OCI-LY1 (cell line): ENCODE data around the gene NOX5.

Source experiments
- H2AFZ ChIP-seq: fragments of 200-600 bp; sonication (generic), shearing (Covaris generic); 2 replicates; pipeline ENCODE4 v1.6.0; 2014; ENCODE audit warnings: antibody characterized with exemption, mild to moderate bottlenecking, low read length
- H3F3A ChIP-seq: fragments of 200-600 bp; sonication (generic), shearing (Covaris generic); 2 replicates; pipeline ENCODE4 v1.6.0; 2014; ENCODE audit warnings: mild to moderate bottlenecking, antibody characterized with exemption, low read length, moderate library complexity; ENCODE audit not compliant: insufficient read depth
- H3K27ac ChIP-seq: fragments of 200-600 bp; sonication (generic); 2 replicates; pipeline ENCODE4 v1.5.1; 2014; ENCODE audit warnings: low read length, mixed run types, mild to moderate bottlenecking, low read depth; ENCODE audit not compliant: poor library complexity, severe bottlenecking
- H3K27me3 ChIP-seq: fragments of 200-600 bp; sonication (generic); 2 replicates; pipeline ENCODE4 v1.6.0; 2014; ENCODE audit warnings: antibody characterized with exemption, mild to moderate bottlenecking, low read length, moderate library complexity; ENCODE audit not compliant: insufficient read depth
- H3K36me3 ChIP-seq: fragments of 200-600 bp; sonication (generic); 2 replicates; pipeline ENCODE4 v1.6.1; 2014; ENCODE audit warnings: mild to moderate bottlenecking, antibody characterized with exemption, low read length, moderate library complexity, mixed read lengths; ENCODE audit not compliant: insufficient read depth
- H3K4me1 ChIP-seq: fragments of 200-600 bp; sonication (generic); 2 replicates; pipeline ENCODE4 v1.5.1; 2014; ENCODE audit warnings: mild to moderate bottlenecking, low read length, moderate library complexity; ENCODE audit not compliant: insufficient read depth, severe bottlenecking
- H3K4me2 ChIP-seq: fragments of 200-600 bp; sonication (generic), shearing (Covaris generic); 2 replicates; pipeline ENCODE4 v1.6.1; 2014; ENCODE audit warnings: low read length
- H3K4me3 ChIP-seq: fragments of 200-600 bp; sonication (generic); 2 replicates; pipeline ENCODE4 v1.5.1; 2014; ENCODE audit warnings: low read length, low read depth, mild to moderate bottlenecking, mixed read lengths; ENCODE audit not compliant: poor library complexity, severe bottlenecking
- H3K79me2 ChIP-seq: fragments of 200-600 bp; shearing (Covaris generic); 2 replicates; pipeline ENCODE4 v1.6.1; 2016; ENCODE audit warnings: mixed run types, low read length, mixed read lengths; ENCODE audit not compliant: insufficient read depth
- H3K9ac ChIP-seq: fragments of 200-600 bp; sonication (generic), shearing (Covaris generic); 2 replicates; pipeline ENCODE4 v1.6.1; 2014; ENCODE audit warnings: mild to moderate bottlenecking, low read length, mixed read lengths
- H3K9me2 ChIP-seq: fragments of 200-600 bp; sonication (generic), shearing (Covaris generic); 2 replicates; pipeline ENCODE4 v1.6.1; 2014; ENCODE audit warnings: low read depth, mild to moderate bottlenecking, low read length, mixed read lengths
- H3K9me3 ChIP-seq: fragments of 200-600 bp; shearing (Covaris generic); 2 replicates; pipeline ENCODE4 v1.6.1; 2014; ENCODE audit warnings: low read length, mixed read lengths
- H4K20me1 ChIP-seq: fragments of 200-600 bp; sonication (generic), shearing (Covaris generic); 2 replicates; pipeline ENCODE4 v1.6.0; 2016; ENCODE audit warnings: mild to moderate bottlenecking, low read length; ENCODE audit not compliant: insufficient read depth
- CTCF ChIP-seq: fragments of 200-600 bp; sonication (generic), shearing (Covaris generic); IDR thresholded peaks from 2 replicates; pipeline ENCODE4 v1.5.1; 2017; ENCODE audit warnings: mild to moderate bottlenecking, antibody characterized with exemption, low read length, moderate library complexity, mixed read lengths
- EZH2 ChIP-seq: fragments of 200-600 bp; sonication (generic), shearing (Covaris generic); IDR thresholded peaks from 2 replicates; pipeline ENCODE4 v1.8.0; 2017; ENCODE audit warnings: borderline replicate concordance, mixed run types, mild to moderate bottlenecking, antibody characterized with exemption, low read length, moderate library complexity, mixed read lengths

The NOX5 gene

GRCh38 chr15:69058830-69059556 lies 44.5 kb downstream of the NOX5 start:
- Histone ChIP-seq H2AFZ (no peak overlapping the region), H3K4me1 (no peaks in the 10 kb centered on the region), H3K4me2 (no peak overlapping the region), H3K9me3 (no peaks in the 10 kb centered on the region), H3K27ac (no peak overlapping the region), H3K4me3 (no peak overlapping the region), H4K20me1 (no peaks in the 10 kb centered on the region), H3K36me3 (no peaks in the 10 kb centered on the region), H3K9me2 (no peaks in the 10 kb centered on the region), H3F3A (no peaks in the 10 kb centered on the region), H3K27me3 (no peaks in the 10 kb centered on the region), H3K9ac (no peak overlapping the region), H3K79me2 (no peaks in the 10 kb centered on the region)
- peak; percentile 88 for TF ChIP-seq CTCF
- no peak for TF ChIP-seq EZH2

GRCh38 chr15:69059557-69059943 lies 45.1 kb downstream of the NOX5 start:
- Histone ChIP-seq H3K4me2 (no peak overlapping the region), H3K4me3 (no peak overlapping the region), H3K4me1 (no peaks in the 10 kb centered on the region), H3K9me3 (no peaks in the 10 kb centered on the region), H3F3A (no peaks in the 10 kb centered on the region), H3K9ac (no peak overlapping the region), H3K9me2 (no peaks in the 10 kb centered on the region), H4K20me1 (no peaks in the 10 kb centered on the region), H3K27ac (no peak overlapping the region), H3K79me2 (no peaks in the 10 kb centered on the region), H3K27me3 (no peaks in the 10 kb centered on the region), H3K36me3 (no peaks in the 10 kb centered on the region), H2AFZ (no peak overlapping the region)
- TF ChIP-seq EZH2: no peak
- no peak for TF ChIP-seq CTCF

GRCh38 chr15:69060041-69060481 lies 45.6 kb downstream of the NOX5 start:
- no peak overlapping the region for H3K27ac ChIP-seq

More at GRCh38 chr15:69060041-69060481, 45.6 kb downstream of the NOX5 start:
- Histone ChIP-seq H3K79me2 (no peaks in the 10 kb centered on the region), H3K36me3 (no peaks in the 10 kb centered on the region), H3K4me3 (no peak overlapping the region), H3K4me2 (no peak overlapping the region), H4K20me1 (no peaks in the 10 kb centered on the region), H3K27me3 (no peaks in the 10 kb centered on the region), H2AFZ (no peak overlapping the region), H3K4me1 (no peaks in the 10 kb centered on the region), H3K9me2 (no peaks in the 10 kb centered on the region), H3K9ac (no peak overlapping the region), H3F3A (no peaks in the 10 kb centered on the region), H3K9me3 (no peaks in the 10 kb centered on the region)
- TF ChIP-seq EZH2 (no peak), CTCF (no peak)
